Muscle of arm (tissue), 14 donors: ENCODE results near the gene ABHD2. TPM values are rescaled to one million over a fixed set of nuclear protein-coding genes. Genes with fewer than 3 reads are reported as not detected.
"Not testable (repeated sequence)": the region's sequence is repeated elsewhere in the genome, so short reads cannot be mapped to it uniquely, and the experiment has no call there.

Experiments
- DNase-seq: peaks from one replicate; pipeline ENCODE4 v3.0.0-alpha.2; 2013
- long read RNA-seq, 11 donors: transcript quantifications; one replicate each; lab custom pipeline, GENCODE V29; 2026
- polyA plus RNA-seq, 12 donors: library from polyadenylated mRNA; unstranded; fragments of 120-200 nt; gene quantifications; one replicate each; pipeline ENCODE4 v1.2.1, GENCODE V29; 2013; ENCODE audit not compliant: insufficient read length in 12 of 12

Gene ABHD2, protein sequence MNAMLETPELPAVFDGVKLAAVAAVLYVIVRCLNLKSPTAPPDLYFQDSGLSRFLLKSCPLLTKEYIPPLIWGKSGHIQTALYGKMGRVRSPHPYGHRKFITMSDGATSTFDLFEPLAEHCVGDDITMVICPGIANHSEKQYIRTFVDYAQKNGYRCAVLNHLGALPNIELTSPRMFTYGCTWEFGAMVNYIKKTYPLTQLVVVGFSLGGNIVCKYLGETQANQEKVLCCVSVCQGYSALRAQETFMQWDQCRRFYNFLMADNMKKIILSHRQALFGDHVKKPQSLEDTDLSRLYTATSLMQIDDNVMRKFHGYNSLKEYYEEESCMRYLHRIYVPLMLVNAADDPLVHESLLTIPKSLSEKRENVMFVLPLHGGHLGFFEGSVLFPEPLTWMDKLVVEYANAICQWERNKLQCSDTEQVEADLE
- polyA plus RNA-seq = 10 to 100 TPM in 11 of 12 donors, not detected in 1; 17.1 to 28.5 (median 23.2) TPM
- long read RNA-seq, donor 1, full-length matches to known transcripts = 3 of 20 reads
- long read RNA-seq, donor 1, partial matches to known transcripts = 17 of 20 reads
- long read RNA-seq, donor 1, other reads (novel, unspliced or antisense) = 0 of 20 reads
- long read RNA-seq, donor 2, full-length matches to known transcripts = 6 of 6 reads
- long read RNA-seq, donor 2, partial matches to known transcripts = 0 of 6 reads
- long read RNA-seq, donor 2, other reads (novel, unspliced or antisense) = 0 of 6 reads
- long read RNA-seq, donor 3 = 0 reads
- long read RNA-seq, donor 4, full-length matches to known transcripts = 1 of 1 reads
- long read RNA-seq, donor 4, partial matches to known transcripts = 0 of 1 reads
- long read RNA-seq, donor 4, other reads (novel, unspliced or antisense) = 0 of 1 reads
- long read RNA-seq, donor 5, full-length matches to known transcripts = 1 of 1 reads
- long read RNA-seq, donor 5, partial matches to known transcripts = 0 of 1 reads
- long read RNA-seq, donor 5, other reads (novel, unspliced or antisense) = 0 of 1 reads
- long read RNA-seq, donor 6, full-length matches to known transcripts = 1 of 1 reads
- long read RNA-seq, donor 6, partial matches to known transcripts = 0 of 1 reads
- long read RNA-seq, donor 6, other reads (novel, unspliced or antisense) = 0 of 1 reads
- long read RNA-seq, donor 7, full-length matches to known transcripts = 1 of 1 reads
- long read RNA-seq, donor 7, partial matches to known transcripts = 0 of 1 reads
- long read RNA-seq, donor 7, other reads (novel, unspliced or antisense) = 0 of 1 reads
- long read RNA-seq, donor 8, full-length matches to known transcripts = 4 of 49 reads
- long read RNA-seq, donor 8, partial matches to known transcripts = 45 of 49 reads
- long read RNA-seq, donor 8, other reads (novel, unspliced or antisense) = 0 of 49 reads
- long read RNA-seq, donor 9 = 0 reads
- long read RNA-seq, donor 10, full-length matches to known transcripts = 3 of 10 reads
- long read RNA-seq, donor 10, partial matches to known transcripts = 7 of 10 reads
- long read RNA-seq, donor 10, other reads (novel, unspliced or antisense) = 0 of 10 reads
- long read RNA-seq, donor 11, full-length matches to known transcripts = 1 of 1 reads
- long read RNA-seq, donor 11, partial matches to known transcripts = 0 of 1 reads
- long read RNA-seq, donor 11, other reads (novel, unspliced or antisense) = 0 of 1 reads

DNA sequence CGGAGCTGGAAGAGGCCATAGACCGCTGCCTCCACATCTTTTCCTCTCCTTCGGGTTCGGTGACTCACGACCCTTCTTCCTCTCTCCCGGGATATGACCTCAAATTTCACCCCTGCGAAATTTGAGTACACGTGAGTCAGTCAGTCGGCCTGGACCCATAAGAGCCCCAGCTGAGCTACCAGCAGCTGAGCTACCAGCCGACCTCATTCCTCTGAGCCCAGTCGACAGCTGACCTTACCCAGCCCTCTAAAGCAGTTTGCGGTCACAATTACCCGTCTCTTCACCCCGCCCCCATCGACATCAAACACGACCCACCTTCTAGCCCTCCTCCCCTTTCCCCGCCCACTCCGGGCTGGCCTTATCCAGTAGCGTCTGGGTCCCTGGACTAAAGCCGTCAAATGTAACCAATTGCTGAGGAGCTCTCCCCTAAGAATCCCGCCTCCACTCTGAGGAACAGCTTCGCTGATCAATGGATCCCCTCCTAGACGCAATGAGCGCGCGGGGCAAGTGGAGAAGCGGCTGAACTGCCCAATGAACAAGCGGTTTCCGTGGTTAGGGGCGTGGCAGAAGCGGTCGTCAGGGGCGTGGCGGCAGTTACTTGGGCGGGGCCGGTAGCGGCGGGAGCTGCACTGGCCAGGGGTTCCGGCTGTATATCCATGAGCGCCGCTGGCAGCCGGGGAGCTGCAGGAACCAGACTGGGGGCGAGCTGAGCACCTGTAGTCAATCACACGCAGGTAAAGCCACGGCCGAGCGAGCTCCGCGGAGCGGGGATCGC lies at the start of gene ABHD2:
Gene ABHD2 (plus strand): TSS at position 627 of the 775 bp plus-strand sequence. CDS start 27,872 bp downstream, outside the sequence.
- DNase-seq = peak; percentile 99

DNA sequence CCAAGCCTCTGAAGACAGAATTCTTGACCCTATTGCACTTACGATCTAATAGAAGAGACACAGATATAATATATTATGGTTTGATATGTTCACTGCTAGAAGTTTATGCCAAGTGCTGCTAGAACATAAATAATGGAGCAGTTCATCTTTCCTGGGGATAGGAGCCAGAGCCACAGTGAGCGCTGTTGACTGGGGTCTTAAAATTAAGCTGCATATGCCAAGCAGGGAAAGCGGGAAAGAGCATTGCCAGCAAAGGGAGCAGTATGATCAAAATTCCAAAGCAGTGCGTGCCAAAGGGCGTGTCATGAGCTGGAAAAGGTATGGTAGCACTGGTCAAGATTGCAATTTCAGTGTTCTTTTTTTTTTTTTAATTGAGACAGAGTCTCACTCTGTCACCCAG lies 49.1 kb upstream of the ABHD2 start:
- no peak for DNase-seq

DNA sequence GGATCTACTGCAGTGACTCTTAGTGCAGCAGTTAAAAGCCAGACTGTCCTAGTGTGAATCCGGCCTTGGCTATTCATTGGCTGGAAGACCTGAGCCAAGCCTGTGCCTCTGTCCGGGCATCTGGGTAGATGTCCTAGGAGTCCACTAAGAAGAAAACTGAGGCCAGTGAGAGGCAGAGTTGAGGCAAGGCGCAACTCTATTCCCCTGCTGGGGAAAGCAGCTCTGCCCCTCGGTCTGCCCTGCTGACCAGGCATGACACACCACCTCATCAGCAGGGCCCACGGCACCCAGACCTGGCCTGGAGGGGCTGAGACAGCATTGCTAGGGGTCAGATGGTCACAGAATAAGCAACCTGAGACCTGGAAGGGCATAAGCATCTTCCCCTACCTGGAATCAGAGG lies 46.7 kb upstream of the ABHD2 start:
- no peak for DNase-seq

DNA sequence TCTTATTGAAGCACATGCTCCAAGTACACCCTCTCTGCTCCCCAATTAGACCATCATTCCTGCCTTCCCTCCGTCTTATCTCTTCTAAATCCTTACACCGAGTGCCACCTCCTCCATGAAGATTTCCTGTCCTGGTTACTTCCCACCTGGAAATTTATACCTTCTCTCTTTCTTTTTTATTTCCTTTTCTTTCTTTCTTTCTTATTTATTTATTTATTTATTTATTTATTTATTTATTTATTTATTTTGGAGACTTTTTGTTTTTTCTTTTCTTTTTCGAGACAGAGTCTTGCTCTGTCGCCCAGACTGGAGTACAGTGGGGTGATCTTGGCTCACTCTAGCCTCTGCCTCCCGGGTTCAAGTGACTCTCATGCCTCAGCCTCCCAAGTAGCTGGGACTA lies 45.9 kb upstream of the ABHD2 start:
- DNase-seq = no peak

DNA sequence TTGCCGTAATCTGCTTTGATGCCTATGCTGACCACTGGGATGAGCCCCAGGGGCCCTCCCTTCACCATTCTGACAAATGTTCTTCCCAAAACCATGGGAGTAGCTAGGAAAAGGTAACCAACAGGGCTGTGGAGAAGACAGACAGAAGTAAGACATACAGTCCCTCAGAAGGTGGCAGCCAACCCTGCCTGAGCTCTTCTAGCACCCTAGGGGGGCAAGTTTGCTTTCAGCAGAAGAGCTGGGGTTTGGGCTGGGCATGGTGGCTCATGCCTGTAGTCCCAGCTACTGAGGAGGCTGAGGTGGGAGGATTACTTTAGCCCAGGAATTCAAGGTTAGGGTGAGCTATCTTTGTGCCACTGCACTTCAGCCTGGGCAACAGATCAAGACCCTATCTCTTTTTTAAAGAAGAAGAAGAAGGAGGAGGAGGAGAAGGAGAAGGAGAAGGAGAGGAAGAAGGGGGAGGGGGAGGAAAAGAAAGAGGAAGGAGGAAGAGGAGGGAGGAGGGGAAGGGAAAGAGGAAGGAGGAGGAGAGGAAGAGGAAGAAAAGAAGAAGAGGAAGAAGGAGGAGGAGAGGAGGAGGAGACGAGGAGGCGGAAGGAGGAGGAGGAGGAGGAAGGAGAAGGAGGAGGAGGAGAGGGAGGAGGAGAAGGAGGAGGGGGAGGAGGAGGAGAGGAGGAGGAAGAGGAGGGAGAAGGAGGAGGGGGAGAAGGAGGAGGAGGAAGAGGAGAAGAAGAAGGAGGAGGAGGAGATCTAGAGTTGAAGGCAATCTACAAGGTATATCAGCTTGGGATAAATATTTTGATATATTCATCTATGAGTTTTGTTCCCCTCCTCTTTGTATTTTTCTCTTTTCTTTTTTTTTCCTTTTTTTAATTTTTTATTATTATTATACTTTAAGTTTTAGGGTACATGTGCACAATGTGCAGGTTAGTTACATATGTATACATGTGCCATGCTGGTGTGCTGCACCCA lies 44.9 kb upstream of the ABHD2 start:
- DNase-seq = no peak

DNA sequence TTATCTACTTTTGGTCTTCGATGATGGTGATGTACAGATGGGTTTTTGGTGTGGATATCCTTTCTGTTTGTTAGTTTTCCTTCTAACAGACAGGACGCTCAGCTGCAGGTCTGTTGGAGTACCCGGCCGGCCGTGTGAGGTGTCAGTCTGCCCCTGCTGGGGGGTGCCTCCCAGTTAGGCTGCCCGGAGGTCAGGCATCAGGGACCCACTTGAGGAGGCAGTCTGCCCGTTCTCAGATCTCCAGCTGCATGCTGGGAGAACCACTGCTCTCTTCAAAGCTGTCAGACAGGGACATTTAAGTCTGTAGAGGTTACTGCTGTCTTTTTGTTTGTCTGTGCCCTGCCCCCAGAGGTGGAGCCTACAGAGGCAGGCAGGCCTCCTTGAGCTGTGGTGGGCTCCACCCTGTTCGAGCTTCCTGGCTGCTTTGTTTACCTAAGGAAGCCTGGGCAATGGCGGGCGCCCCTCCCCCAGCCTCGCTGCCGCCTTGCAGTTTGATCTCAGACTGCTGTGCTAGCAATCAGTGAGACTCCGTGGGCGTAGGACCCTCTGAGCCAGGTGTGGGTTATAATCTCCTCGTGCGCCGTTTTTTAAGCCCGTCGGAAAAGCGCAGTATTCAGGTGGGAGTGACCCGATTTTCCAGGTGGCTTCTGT lies 39.1 kb upstream of the ABHD2 start:
- not testable (repeated sequence) for DNase-seq

DNA sequence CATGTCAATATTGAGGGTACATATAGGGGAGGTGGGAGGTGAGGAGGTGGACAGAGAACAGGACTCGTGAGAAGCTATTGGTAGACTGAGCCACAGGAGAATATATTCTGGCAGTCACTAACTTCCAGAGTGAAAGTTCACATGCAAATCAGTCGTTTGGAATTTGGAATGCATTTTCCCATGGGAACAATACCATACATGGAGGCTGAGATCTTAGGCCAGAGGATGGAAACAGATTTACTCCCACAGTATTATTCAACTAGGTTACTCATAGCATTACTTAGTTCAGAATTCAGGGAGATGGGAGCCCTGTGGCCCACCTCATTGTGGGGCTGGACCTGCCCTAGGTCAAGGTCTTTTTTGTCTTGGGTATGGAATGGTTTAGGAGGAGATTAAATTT lies 36.4 kb upstream of the ABHD2 start:
- peak; percentile 25 for DNase-seq

DNA sequence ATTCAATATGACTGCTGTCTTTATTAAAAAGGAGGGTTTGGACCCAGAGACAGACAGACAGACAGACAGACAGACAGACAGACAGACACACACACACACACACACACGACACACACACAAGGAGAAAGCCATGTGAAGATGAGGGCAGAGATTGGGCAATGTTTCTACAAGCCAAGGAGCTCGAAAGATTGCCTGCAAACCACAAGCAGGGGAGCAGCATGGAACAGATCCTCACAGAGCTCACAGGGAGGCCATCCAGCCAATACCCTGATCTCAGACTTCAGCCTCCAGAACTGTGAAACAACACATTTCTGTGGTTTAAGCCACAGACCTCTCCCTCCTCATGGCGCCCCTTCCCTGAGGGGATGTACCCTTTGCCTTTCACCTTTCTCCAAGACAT lies 35.8 kb upstream of the ABHD2 start:
- DNase-seq = no peak

DNA sequence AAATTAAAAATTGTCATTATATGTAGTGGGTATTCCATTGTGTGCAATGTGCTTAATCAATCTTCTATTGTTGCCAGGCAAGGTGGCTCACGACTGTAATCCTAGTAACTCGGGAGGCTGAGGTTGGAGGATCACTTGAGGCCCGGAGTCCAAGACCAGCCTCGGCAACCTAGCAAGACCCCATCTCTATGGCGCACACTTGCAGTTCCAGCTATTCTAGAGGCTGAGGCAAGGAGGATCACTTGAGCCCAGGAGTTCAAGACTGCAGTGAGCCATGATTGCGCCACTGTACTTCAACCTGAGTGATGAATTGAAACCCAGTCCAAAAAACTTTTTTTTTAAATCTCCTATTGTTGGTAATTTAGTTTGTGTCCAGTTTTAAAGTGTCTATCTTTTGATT lies 33.4 kb upstream of the ABHD2 start:
- no peak for DNase-seq

DNA sequence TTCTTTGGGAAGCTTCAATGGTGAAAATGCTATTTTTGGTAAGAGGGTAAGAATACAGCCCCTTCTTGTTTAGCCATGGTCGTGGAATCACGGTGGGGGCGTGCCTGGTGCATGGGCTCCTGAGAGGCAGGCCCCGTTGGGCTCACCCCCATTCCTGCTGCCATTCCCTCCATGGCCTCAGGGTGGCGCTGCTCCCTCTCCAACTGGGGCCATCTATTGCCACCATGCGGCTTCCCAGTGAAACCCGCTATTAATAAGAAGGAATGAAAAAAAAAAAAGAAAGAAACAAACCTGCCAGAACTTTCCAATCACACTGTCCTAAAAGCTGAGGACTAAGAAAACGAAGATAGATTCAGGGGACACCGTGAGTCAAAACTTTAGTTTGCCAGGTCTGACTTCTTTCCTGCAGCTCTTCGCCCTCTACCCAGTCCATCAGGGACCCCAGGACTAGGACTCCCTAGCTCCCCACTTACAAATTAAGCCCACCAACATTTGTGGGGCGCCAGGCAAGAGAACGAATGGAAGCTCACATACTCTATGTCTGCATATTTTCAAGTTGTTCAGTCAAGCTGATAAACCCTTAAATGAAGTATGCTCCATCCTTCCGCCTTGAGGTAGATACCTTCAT lies 30.6 kb upstream of the ABHD2 start:
- DNase-seq = peak; percentile 79

DNA sequence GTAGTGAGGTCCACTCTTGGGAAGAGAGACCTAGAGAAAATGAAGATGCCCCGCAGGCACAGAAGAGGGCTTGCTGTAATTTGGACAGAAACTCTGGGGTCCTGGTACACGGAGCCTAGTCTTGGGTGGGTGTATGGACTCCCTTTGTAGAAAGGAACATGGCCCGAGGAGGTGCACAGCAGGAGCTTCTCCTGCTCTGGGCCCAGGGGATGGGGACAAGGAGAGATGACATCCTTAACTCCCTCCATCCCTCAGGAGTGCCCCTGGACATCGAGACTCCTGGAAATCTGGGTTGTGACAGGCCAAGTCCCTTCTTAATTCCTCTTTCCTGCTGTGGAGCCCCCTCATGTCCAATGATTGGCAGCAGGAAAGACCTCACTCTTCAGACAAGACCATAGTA lies 29.9 kb upstream of the ABHD2 start:
- no peak for DNase-seq

DNA sequence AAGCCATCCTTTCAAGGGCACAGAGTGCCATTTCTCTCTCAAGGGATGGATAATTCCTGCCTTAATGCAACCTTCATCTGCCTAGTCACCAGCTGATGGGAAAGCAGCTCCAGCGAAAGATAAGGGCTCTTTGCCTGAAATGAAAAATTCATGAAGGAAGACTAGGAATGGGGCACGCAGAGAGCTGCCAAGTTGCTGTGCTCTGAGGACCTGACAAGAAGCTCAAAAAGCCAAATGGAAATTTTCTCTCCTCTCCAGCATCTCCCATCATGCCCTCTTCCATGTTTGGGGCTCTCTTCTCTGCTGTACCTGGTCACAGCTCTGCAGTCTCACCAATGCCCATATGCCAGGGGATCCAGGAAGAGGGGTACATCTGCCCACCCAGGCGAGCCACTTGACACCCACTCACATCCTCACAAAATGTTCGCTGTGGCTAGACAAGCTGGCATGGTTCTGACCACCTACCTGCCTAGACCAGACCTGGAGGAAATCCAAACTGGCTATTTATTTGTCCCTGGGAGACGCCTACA lies 29.3 kb upstream of the ABHD2 start:
- no peak for DNase-seq

DNA sequence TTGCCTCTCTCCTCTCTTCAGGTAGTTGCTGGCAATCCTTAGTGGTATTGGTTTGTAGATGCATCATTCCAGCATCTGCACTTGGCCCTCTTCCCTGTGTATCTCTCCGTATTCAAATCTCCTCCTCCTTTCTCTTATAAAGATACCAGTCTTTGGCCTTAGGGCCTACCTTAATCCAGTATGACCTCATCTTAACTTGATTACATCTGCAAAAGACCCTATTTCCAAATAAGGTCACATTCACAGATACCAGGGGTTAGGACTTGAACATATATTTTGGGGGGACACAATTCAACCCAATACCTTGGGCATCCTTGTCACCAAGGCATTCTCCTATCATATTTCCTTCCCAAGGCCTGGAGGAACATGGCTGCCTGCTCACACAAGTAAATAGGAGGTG lies 22.0 kb upstream of the ABHD2 start:
- DNase-seq = no peak

DNA sequence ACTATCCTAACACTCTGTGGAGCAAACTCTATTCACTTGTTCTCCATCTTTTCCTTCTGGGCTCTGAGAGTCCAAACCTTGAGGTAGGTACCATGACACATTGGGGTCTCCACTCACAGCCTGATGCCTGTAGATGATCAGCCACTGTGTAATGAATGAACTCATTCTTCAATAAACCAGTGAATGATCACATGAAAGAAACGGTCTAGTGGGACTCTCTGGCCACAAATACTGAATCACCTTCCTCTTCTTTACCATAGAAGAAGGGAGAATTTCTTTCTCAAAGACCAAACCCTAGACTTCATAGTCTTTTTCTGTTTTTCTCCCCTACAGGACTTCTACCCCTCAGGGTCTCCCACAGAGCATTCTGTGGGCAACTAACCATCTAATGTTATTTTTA lies 20.5 kb upstream of the ABHD2 start:
- DNase-seq = no peak

DNA sequence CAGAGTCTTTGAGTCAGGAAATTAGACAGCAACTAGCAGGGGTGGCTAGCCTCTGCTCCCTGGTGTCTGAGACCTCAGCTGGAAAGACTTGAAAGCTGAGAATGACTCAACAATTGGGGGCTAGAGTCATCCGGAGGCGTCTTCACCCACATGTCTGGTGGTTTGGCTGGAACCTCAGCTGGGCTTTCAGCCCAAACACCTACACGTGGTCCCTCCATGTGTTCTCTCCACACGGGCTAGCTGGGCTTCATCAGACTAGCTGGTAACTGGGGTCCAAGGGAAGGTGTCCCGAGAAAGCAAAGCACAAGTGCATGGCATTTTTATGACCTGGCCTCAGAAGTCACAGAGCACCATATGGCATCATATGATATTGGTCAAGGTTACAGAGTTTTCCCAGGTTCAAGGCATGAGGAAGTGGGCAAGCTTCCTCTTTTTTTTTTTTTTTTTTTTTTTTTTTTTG lies 19.9 kb upstream of the ABHD2 start:
- no peak for DNase-seq

DNA sequence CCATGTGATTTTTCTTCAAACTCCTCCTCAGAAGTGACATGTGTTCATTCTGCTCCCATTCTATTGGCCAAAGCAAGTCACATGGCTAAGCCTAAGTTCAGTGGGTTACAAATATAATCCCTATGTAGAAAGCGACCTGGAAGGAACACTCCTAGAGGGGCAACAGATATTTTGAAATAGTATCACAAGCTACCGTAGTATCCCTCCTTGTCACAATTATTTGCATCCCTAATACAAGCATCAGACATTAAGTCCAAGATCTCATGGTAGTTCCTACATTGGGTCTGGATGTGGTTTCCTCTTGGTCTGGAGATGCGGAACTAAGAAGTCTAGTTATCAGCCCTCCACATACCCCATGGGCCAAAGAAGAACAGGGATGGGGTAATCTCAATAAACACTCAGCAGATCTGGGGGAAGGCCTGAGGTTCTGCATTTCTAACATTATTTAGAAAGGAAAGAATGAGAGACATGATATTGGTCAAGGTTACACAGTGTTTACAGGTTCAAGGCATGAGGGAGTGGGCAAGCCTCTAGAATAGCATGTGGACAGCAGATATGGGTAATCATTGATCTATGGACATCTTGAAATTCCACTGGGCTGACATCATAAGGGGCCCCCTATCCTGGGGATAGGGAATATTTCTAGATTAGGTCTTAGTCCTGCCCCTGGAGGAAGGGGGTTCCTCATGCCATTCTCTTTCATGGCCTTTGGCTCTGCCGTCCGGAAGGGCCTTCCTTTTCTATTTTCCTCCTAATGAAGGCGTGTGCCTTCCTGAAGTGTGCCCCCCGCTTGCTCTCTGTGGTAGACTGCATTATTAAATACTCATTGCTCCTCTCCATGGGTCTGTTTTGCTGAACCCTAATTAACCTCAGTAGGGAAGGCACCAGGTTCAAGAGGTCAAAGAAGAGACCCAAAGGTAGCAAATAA lies 17.8 kb upstream of the ABHD2 start:
- no peak for DNase-seq

DNA sequence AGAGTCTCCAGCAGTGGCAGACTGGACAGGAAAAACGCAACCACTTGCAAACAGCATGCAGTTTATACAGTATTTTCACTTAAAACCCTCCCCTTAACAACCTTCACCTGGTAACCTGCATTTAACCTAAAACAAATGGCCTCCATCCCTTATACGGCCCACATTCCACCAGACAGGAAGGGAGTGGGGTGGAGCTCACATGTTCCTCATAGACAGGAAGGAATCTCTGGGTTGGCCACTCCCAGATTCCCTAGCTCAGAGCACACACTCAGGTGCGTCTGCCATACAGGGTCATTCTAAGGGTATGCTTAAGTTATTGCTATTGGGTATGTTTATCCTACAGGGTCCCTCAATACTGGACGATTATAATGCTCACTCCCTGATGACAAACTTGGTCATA lies 16.8 kb upstream of the ABHD2 start:
- no peak for DNase-seq
